Right lobe of liver (tissue), 6 donors: Measurements from ENCODE around the gene RNF34. TPM values are rescaled to one million over a fixed set of nuclear protein-coding genes. Genes with fewer than 3 reads are reported as not detected.
A peak's percentile ranks its signal among the peaks of the same experiment; 100 is the strongest.

ENCODE experiments used
- ATAC-seq, 4 donors: fragments of 200-7000 bp; cut with Tn5 transposase; one replicate each; pipeline ENCODE4 v1.9.1; 2020; ENCODE audit warnings: mild to moderate bottlenecking in 4 of 4, moderate library complexity in 4 of 4
- DNase-seq, 3 donors: peaks; one replicate each; pipeline ENCODE4 v3.0.0-alpha.2; 2020
- H3K27ac ChIP-seq, 3 donors: fragments of 200-600 bp; one replicate each; pipeline ENCODE4 v1.8.0; 2022
- H3K27me3 ChIP-seq, 2 donors: fragments of 200-600 bp; one replicate each; pipeline ENCODE4 v1.8.0; 2022
- H3K36me3 ChIP-seq, 4 donors: fragments of 200-600 bp; sonication (generic) in 1 of 4; one replicate each; pipeline versions ENCODE4 v1.5.1 to v1.8.0; 2017 to 2022; ENCODE audit warnings: control low read depth in 1 of 4
- H3K4me1 ChIP-seq, 4 donors: fragments of 200-600 bp; sonication (generic) in 1 of 4; one replicate each; pipeline versions ENCODE4 v1.5.1 to v1.8.0; 2017 to 2022; ENCODE audit warnings: control low read depth in 1 of 4
- H3K4me3 ChIP-seq, 3 donors: fragments of 200-600 bp; one replicate each; pipeline ENCODE4 v1.8.0; 2022
- H3K9me3 ChIP-seq, 4 donors: fragments of 200-600 bp; sonication (generic) in 1 of 4; one replicate each; pipeline versions ENCODE4 v1.5.1 to v1.8.0; 2017 to 2022; ENCODE audit warnings: control low read depth in 1 of 4
- POLR2A ChIP-seq: fragments of 450-650 bp; IDR thresholded peaks from one replicate; pipeline ENCODE4 v1.6.1; 2017; ENCODE audit warnings: antibody characterized with exemption, mild to moderate bottlenecking
- WGBS: methylation state at CpG from one replicate; pipeline ENCODE4 v1.1.6; 2018; ENCODE audit warnings: low coverage, low lambda C conversion rate; ENCODE audit not compliant: insufficient coverage; ENCODE audit errors: missing lambda C conversion rate; 5-methylcytosine and 5-hydroxymethylcytosine counted together
- intact Hi-C, 2 donors: fragments of 100-400 bp; cut with DNase I; formaldehyde crosslinking; loops; one replicate each; pipeline versions ENCODE4 v1.11.2 to v1.14.1; 2022
- total RNA-seq, 6 experiments: library from RNA; depleted of rRNA in 2 of 6; stranded (reverse); fragments of >200 nt in 2 of 6; fragmentation: NEBNext Ultra II Directional in 3 of 6; extraction: Animal tissue kit (Norgen Biotek cat#: 25700) in 3 of 6; gene quantifications; one replicate each; pipeline versions ENCODE4 v1.1.0 to v1.2.4, GENCODE V29; 2016 to 2023
- TF ChIP-seq, protein P1 (sequence below), 4 donors: fragments of 200-600 bp in 3 of 4; fragments of 450-650 bp in 1 of 4; IDR thresholded peaks; one replicate each; pipeline versions ENCODE4 v1.5.1 to v1.8.0; 2016 to 2022; ENCODE audit warnings: antibody characterized with exemption in 4 of 4, mild to moderate bottlenecking in 2 of 4
- donor health status: DM: no; HTN: yes; CAD: no.
- donor health status: DM: no; HTN: no; CAD: no.
- donor health status: DM: no; HTN: no; CAD: no.
- donor health status: DM: no; HTN: yes; CAD: no.
- donor health status: DM: no; HTN: yes; CAD: no.

The RNF34 gene
- total RNA-seq, 6 experiments from 2014 or later = 11.7 to 22.3 (median 14.6) TPM

DNA sequence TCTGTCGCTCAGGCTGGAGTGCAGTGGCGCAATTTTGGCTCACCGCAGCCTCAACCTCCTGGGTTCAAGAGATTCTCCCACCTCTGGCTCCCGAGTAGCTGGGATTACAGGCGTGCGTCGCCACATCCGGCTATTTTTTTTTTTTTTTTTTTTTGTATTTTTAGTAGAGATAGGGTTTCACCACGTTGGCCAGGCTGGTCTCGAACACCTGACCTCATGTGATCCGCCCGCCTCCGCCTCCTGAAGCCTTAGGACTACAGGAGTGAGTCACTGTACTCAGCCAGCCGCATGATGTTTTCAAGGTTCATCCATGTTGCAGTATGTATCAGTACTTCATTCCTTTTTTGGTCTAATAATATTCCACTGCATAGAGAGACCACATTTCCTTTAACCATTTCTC is 2.4 kb upstream of the RNF34 start:
- 96% methylated on average over 14 of the region's 14 CpGs for WGBS
- no peak overlapping the region for H3K27ac ChIP-seq
- peak in 1 of 3 donors; percentile 21 for DNase-seq

DNA sequence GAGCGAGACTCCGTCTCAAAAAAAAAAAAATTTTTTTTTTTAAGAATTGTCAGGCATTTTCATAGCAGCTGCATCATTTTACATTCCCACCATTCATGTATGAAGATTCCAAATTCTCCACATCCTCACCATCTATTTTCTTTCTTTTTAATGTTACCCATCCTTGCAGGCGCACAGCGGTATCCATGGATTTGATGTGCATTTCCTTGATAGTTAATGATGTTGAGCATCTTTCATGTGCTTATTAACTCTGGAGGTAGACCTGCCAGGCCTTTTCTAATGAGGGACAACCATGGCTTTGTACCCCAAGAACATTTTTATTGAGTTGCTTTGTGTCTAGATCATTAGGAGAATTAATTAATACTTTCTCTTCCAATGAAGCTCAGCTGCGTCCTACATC is 1.6 kb upstream of the RNF34 start:
- H3K27ac ChIP-seq = no peak overlapping the region
- TF ChIP-seq, protein P1, sequence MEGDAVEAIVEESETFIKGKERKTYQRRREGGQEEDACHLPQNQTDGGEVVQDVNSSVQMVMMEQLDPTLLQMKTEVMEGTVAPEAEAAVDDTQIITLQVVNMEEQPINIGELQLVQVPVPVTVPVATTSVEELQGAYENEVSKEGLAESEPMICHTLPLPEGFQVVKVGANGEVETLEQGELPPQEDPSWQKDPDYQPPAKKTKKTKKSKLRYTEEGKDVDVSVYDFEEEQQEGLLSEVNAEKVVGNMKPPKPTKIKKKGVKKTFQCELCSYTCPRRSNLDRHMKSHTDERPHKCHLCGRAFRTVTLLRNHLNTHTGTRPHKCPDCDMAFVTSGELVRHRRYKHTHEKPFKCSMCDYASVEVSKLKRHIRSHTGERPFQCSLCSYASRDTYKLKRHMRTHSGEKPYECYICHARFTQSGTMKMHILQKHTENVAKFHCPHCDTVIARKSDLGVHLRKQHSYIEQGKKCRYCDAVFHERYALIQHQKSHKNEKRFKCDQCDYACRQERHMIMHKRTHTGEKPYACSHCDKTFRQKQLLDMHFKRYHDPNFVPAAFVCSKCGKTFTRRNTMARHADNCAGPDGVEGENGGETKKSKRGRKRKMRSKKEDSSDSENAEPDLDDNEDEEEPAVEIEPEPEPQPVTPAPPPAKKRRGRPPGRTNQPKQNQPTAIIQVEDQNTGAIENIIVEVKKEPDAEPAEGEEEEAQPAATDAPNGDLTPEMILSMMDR (IDR thresholded peaks at IDR 0.05) = no peak
- no peak for TF ChIP-seq POLR2A
- no peak for DNase-seq
- intact Hi-C loops = no loop called here
- H3K36me3 ChIP-seq = no peaks in the 10 kb centered on the region
- H3K4me1 ChIP-seq = peaks cover 0 to 25% (median 11%) of the 10 kb centered on the region in 4 donors
- no peaks in the 10 kb centered on the region for H3K27me3 ChIP-seq
- ATAC-seq = no peak
- WGBS = 96% methylated on average over 3 of the region's 5 CpGs
- no peak overlapping the region for H3K4me3 ChIP-seq
- no peaks in the 10 kb centered on the region for H3K9me3 ChIP-seq

More for the DNA sequence above, 2.4 kb upstream of the RNF34 start:
- peaks cover 0 to 25% (median 11%) of the 10 kb centered on the region in 4 donors for H3K4me1 ChIP-seq
- no peak overlapping the region for H3K4me3 ChIP-seq
- no peaks in the 10 kb centered on the region for H3K27me3 ChIP-seq
- no peaks in the 10 kb centered on the region for H3K36me3 ChIP-seq
- no peak for TF ChIP-seq POLR2A
- TF ChIP-seq, protein P1 (IDR thresholded peaks at IDR 0.05) = no peak
- no peaks in the 10 kb centered on the region for H3K9me3 ChIP-seq
- ATAC-seq = no peak
- intact Hi-C loops = no loop called here

DNA sequence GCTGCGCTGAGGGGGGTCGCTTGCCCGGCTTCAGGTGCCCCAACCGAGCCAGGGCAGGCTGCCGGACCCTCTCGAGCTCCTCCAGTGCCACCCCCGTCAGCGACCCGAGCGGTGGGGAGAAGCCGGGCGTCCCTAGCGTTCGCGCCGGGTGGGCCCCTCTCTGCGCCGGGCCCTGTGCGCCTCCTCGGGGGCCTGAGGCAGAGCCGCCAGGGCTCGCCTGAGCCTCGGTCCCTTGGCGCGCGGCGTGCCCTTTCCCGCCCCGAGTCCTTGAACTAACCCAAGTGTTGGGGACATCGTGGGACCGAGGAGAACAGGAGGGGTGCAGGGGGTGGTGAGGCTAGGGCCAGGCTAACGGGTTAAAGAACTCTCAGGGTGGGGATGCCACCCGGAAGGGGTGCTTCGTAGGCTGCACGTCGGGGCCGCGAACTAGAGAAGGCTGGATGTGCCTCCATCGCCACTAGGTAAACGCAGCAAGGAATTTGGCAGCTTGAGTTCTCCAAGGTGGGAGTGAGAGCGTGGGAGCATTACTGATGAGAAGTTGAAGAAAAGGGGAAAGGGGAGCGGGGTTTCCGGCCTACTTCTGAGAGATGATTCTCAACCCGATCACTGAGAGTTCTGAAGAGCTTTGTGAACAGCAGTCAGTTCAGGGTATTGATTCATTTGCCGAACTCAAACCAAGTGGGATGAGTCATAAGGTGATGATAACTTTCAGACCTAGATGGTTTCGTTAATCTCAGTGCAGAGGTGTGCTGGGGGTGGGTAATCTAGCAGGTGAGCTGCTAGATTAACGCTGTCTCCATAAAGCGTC is 618 bp downstream of the RNF34 start:
- DNase-seq (peak in 1 of 3 donors; percentile 59), ATAC-seq (peak; percentile 50 to 59 (median 55))
- peaks cover 0 to 7% (median 0%) of the 10 kb centered on the region in 4 donors for H3K36me3 ChIP-seq
- no peaks in the 10 kb centered on the region for H3K9me3 ChIP-seq
- peaks cover 0 to 31% (median 11%) of the 10 kb centered on the region in 4 donors for H3K4me1 ChIP-seq
- WGBS = 2% methylated on average over 26 of the region's 48 CpGs
- peak overlapping the region; percentile 73 to 94 (median 79) for H3K27ac ChIP-seq
- intact Hi-C loops = no loop called here
- H3K27me3 ChIP-seq = no peaks in the 10 kb centered on the region
- no peak for TF ChIP-seq POLR2A
- TF ChIP-seq, protein P1 (IDR thresholded peaks at IDR 0.05) = no peak
- H3K4me3 ChIP-seq = peak overlapping the region; percentile 79 to 97 (median 92)

DNA sequence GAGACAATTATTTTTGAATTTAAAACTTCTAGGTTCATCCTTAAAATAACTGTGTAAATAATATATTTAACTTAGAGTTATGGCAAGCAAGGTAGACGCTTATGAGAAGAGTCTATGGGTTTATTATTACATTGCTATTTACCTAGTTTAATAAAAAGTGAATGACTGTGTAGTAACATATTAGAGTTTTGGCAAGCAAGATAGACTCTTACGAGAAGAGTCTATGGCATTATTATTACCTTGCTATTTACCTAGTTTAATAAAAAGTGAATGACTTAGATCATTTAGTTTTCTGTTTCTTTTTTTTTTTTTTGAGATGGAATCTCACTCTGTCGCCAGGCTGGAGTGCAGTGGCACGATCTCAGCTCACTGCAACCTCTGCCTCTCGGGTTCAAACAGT is 3.8 kb downstream of the RNF34 start:
- ATAC-seq = no peak
- intact Hi-C loops = no loop called here
- no peak overlapping the region for H3K27ac ChIP-seq
- peaks cover 0 to 30% (median 10%) of the 10 kb centered on the region in 4 donors for H3K4me1 ChIP-seq
- no peaks in the 10 kb centered on the region for H3K9me3 ChIP-seq
- DNase-seq = no peak
- H3K36me3 ChIP-seq = peaks cover 0 to 7% (median 0%) of the 10 kb centered on the region in 4 donors
- H3K27me3 ChIP-seq = no peaks in the 10 kb centered on the region
- 89% methylated on average over 3 of the region's 5 CpGs for WGBS
- H3K4me3 ChIP-seq = no peak overlapping the region
- no peak for TF ChIP-seq POLR2A
- TF ChIP-seq, protein P1 (IDR thresholded peaks at IDR 0.05) = no peak
